ENCODE results near the gene STXBP1. TPM values are rescaled to one million over a fixed set of nuclear protein-coding genes. Genes with fewer than 3 reads are reported as not detected.
A peak's percentile ranks its signal among the peaks of the same experiment; 100 is the strongest.
"Not testable (repeated sequence)": the region's sequence is repeated elsewhere in the genome, so short reads cannot be mapped to it uniquely, and the experiment has no call there.

Gene STXBP1
- total RNA-seq, 1 experiment from 2014 or later: 7.2 TPM

DNA sequence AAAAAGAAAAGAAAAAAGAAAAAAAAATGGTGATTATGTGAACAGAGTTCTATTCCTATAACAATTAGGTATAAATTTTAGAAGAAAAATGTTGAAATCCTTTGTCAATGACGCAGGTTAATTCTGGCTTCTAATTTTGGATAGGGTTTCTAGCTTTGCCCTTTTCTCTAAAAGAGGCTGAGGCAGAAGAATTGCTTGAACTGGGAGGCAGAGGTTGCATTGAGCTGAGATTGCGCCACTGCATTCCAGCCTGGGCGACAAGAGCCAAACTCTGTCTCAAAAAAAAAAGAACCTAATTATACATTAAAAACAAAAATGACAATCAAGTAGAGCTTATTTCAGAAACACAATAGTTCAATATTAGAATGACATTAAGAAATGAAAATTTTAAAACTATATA lies 2.9 kb downstream of the STXBP1 start:
- DNase-seq (ENCODE audit: low spot score): no peak

DNA sequence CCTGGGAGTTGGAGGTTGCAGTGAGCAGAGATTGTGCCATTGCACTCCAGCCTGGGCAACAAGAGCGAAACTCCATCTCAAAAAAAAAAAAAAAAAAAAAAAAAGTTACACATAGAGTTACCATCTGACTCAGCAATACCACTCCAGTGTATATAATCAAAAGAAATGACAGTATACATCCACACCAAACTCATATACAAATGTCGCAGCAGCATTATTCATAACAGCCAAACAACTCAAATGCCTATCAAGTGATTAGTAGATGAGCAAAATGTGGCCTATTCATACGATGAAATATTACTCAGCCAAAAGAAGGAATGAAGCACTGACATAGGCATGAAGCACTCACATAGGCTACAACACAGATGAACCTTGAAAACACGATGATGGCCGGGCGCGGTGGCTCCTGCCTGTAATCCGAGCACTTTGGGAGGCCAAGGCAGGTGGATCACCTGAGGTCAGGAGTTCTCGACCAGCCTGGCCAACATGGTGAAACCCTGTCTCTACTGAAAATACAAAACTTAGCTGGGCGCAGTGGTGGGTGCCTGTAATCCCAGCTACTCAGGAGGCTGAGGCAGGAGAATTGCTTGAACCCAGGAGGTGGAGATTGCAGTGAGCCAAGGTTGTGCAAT lies 9.4 kb downstream of the STXBP1 start:
- DNase-seq (ENCODE audit: low spot score): not testable (repeated sequence)

DNA sequence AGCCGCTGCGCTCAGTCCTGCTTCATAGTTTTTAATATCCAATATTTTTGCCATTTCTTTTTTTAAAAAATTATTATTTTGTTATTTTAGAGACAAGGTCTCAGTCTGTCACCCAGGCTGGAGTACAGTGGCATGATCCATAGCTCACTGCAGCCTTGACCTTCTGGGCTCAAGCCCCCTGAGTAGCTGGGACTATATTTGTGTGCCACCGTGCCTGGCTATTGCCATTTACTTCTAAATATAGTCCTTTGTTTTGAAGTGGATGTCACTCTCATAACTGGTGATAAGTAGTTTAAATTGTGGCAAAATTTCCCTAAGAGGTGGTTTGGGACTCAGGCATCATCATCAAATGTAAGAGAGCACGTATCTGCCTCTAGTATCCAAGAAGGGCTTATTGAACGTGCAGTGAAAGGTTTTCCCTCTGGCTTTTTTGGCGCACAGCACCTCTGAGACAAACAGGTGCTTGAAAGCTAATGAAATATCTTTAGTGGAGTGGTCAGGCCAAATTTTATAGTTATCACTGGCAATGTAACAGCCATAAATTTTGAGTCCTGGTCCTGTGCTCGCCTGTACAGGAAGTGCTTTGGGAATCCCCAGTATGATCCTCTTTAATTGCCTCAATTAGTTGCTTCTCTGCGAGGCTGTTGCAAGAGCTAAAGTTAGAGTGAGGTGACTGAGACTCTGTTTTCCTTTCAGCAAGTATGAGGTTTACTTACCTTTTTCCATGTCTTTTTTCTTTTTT lies 14.8 kb downstream of the STXBP1 start:
- no peak for DNase-seq (ENCODE audit: low spot score)

DNA sequence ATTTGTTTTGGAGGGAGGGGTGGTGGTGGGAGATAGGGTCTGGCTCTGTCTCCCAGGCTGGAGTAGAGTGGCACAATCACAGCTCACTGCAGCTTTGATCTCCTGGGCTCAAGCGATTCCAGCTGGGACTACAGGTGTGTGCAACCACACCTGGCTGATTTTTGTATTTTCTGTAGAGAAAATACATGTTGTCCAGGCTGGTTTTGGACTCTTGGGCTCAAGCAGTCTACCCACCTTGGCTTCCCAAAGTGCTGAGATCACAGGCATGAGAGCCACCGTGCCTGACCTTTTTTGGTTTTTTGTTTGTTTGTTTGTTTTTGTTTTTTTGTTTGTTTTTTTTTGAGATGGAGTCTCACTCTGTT lies 15.4 kb downstream of the STXBP1 start:
- DNase-seq (ENCODE audit: low spot score): no peak

DNA sequence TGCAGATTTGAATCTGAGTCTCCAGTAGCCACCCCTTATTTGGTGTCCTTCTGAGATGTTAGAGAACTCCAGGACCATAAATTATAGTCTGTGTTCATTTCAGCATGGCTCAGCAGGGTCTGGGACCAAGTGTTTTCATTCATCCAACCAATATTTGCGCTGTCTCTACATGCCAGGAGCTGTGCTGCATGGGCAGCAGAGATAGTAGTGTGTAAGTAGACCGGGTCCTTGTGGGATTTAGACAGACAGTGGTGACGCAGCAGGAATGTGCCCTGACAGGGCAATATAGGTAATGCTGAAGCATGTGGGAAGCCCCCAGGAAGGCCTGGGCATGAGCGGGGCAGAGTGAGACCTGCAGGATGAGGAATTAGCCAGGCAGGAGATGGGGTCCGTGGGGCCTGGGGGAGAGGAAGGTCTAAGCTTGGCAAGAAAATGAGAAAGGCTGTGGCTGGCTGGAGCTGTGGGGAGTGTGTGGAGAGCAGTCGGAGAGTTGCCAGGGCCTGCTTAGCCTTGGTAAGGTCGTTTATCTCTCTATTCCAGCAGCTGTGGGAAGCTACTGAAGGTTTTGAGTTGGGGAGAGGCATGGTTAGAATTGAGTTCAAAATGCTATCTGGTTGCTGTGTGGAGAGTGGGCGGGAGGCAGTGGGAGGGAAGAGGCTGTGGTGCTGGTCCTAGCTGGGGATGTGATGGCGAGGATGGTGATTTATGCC lies 16.8 kb downstream of the STXBP1 start:
- no peak for DNase-seq (ENCODE audit: low spot score)

DNA sequence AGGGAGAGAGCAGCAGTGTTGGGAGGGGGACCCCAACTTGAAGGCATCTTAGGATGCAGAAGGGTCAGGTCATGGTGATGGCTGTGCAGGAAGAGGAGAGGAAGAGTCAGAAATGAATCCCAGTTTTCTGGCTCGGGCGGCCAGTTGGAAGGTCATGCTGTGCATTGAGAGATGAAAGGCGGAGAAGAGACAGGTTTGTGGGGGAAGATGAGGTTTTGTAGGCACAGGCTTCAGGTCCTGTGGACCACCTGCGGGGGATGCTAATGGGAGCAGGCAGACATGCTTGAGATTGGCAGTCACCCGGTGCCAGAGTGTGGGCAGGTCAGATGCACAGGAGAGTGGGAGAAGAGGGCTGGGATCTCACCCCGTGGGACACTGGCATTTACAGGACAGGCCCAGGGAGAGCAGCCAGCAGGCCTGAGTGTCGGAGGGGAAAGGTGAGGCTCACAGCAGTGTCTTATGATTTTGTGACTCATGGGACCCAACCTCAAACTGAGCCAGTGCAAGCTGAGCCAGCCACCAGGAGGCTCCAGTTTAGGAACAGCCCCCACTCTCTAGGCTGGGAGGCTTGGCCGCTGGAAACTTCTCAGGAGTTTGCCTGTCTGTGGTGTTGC lies 17.5 kb downstream of the STXBP1 start:
- no peak for DNase-seq (ENCODE audit: low spot score)

DNA sequence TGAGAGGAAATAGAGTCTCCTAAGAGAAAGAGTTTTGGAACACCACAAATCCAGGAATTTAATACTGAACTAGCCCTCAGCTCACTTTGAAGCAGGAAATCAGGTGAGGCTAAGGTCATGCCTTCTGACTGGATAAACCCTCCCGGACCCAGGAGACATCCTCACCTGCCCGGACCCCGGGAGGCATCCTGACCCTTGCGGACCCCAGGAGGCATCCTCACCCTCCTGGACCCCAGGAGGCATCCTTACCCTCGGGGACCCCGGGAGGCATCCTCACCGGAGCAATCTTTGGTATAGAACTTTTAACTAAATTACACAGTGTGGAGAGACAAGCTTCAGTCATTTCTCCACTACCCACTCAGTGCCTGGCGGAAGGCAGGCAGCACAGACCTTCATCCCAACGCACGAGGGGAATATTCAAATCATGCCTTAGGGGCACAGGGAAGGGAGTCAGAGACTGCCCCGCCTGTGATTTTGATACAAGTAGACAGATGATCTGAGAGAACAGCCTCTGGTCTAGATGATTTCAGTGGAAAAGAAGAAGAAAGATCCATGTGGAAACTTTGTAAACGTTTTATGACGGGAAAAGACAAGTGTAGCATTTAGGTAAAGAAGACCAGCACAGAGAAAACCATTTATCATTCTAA lies 21.3 kb downstream of the STXBP1 start:
- DNase-seq (ENCODE audit: low spot score): no peak

DNA sequence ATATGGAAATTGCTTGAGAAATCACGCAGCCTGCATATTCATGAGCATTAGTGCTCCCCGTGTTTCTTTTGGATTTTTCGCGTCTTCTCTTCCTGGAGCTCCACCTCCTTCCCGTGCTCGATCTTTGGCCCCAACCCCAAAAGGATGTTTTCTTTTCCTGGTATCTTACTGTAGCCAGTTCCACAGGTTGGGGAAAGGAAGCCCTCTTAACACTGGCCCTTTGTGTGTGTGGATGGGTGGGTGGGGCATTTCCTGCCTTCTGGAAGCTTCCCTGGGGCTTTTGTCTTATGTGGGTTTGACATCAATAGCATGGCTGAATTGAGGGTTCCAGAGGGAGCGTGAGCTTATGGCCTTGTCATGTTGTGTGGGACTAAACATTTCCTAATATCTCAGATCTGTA lies 21.9 kb downstream of the STXBP1 start:
- DNase-seq (ENCODE audit: low spot score): no peak

DNA sequence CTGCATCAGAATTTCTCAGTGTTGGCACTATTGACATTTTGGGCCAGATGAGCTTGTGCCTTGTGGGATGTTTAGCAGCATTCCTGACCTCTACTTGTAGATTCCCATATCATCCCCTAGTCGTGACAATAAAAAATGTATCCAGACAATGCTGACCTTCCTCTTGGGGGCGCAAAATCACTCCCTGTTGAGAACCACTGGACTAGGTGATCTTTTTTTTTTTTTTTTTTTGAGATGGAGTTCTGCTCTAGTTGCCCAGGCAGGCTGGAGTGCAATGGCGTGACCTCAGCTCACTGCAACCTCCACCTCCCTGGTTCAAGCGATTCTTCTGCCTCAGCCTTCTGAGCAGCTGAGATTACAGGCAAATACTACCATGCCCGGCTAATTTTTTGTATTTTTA lies 22.6 kb downstream of the STXBP1 start:
- no peak for DNase-seq (ENCODE audit: low spot score)

DNA sequence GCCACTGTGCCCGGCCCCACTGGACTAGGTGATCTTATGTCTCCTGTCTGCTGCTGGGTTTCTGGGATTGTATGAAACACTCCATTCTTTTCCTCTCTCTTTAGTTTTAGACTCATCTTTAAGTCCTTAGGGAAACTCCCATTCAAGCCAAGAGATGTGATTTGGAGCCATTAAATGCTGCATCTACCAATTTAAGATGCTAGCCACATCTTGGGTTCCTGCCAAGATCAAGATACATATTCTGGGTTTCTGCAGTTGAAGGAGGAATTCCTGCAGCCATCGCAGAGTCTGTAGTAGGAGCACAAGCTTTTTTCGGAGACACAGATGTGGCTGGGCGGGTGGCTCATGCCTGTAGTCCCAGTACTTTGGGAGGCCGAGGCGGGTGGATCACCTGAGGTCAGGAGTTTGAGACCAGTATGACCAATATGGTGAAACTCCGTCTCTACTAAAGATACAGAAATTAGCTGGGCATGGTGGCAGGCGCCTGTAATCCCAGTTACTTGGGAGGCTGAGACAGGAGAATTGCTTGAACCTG lies 23.2 kb downstream of the STXBP1 start:
- DNase-seq (ENCODE audit: low spot score): no peak

DNA sequence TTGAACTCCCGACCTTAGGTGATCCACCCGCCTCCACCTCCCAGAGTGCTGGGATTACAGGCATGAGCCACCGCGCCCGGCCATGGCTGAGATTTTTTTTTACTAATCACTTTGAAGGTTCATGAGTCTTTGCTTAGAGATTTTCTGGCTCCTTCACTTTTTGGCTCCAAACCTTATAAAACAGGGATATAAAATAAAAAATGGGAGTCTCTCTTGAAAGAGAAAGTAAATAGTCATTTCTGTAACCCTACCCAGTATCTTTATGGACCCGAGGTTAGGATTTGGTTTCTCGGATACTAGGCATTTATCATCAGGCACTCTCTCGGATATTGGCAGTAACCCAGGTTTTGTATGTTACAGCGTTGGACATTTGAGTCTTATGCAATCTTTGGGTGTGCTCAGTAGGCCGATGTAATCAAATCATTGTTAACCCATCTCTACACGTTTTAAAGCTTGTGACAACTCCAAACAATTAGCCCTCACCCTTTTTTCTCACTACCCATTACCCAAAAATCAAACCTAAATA lies 25.3 kb downstream of the STXBP1 start:
- DNase-seq (ENCODE audit: low spot score): peak; percentile 59

DNA sequence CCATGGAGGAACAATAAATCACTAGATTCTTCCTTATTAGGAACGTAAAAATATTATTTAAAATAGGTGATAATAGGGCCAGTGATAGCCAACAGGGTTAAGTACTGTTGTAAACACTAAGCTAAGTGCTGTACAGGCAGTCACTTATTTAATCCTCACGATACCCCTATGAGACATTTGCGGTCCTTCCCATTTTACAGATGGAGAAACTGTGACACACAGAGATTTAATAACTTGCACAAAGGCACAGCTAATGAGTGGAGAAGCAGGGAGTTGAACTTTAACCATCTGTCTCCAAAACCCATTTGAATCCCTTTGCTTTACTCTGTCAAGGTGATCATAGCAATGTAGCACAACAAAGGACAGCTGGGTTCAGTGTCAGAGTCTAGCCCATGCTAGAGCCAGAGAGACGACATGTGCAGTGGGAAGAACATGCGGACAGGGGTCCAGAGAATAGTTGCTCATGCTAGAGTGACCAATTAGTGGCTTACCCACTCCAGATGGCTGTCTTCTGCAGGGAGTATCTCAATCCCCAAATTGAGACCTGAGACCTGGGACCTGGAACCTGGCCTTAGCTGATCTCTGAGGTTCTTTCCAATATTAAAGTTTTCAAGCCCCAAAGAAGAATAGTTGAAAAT lies 28.9 kb downstream of the STXBP1 start:
- no peak for DNase-seq (ENCODE audit: low spot score)

DNA sequence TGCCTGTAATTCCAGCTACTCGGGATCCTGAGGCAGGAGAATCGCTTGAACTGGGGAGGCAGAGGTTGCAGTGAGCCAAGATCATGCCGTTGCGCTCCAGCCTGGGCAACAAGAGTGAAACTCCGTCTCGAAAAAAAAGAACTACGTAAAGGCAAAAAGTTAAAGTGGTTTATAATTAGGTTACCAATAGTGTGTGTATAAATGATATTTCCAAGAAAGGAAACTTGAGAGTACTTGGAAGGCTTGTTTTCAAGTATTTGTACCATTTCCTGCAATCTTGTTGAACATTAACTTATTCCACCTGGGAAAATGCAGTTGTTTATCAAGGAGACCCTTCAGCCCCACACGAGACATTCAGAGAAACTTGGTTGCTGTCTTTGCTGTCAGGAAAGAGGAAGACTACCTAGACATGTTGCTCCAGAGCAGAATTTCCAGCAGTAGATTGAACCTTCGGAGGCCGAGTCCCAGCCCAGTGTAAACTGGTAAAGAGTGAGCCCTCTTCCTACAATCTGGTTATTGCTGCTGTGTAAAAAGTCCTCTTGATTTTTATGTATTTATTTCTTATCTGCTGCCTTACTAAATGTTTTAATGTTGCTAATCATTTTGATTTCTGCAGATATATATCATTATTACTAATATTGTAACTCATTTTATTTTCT lies 30.1 kb downstream of the STXBP1 start:
- DNase-seq (ENCODE audit: low spot score): no peak

DNA sequence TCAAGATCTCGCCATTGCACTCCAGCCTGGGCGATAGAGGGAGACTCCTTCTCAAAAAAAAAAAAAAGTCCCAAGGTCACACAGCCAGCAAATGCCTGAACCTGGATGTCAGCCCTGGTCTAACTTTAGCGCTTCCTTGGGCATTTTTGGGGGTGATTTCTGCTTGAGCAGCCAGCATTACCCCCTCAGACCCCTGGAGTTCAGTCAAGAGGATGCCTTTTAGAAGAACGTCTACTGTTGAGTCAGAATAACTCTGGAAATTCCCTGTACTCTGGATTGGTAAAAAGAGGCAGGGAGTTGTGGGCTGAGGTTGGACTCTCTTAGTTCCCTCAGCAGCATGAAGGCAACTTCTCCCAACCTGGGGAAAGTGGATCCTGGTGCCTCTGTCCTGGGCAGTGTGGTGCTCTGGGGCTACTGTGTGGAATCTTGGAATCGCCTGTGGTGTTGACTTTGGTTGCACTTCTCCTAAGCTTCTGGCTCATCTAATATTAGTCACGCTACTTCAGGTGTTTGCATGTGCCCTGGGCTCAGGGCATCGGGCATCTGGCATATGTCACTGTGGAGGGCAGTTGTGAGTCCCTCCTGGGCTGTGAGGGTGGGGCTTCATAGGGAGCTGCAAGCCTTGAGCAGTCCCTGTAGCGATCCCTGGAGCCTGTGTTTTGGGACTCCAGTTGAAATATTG lies 32.2 kb downstream of the STXBP1 start:
- no peak for DNase-seq (ENCODE audit: low spot score)

DNA sequence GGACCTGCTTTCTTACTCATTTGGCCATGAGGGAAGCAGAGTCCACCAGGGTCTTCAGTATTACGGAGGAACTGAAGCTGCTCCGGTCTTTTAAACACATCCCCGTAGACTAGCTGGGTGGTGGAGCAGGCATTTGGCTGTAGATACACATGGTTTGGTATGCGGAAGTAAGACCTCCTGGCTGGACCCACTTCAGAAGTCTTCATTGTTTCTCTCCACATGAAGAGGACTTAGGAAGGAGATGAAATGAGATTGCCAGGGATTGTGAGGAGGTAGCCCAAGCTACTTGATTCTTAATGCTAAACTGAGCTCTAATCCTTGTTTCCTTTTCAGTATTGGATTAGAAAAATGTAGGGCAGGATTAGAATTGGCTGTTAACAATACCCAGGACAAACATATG lies 32.9 kb downstream of the STXBP1 start:
- no peak for DNase-seq (ENCODE audit: low spot score)

DNA sequence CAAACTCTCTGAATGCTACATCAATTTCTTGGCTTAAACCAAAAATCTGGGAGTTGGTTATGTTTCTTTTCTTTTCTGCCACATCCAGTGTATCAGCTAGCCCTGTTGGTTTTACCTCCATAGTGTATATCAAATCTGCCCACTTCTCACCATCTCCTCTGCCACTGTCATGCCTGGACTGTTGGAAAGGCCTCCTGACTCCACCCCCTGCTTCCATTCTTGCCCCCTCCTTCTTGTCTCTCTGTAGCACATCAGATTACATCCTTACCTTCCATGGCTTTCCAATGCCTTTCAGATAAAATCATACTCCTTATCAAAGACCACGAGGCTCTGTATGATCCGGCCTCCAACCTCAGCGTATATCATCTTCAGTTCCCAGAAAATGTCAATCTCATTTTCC lies 35.4 kb downstream of the STXBP1 start:
- DNase-seq (ENCODE audit: low spot score): no peak

DNA sequence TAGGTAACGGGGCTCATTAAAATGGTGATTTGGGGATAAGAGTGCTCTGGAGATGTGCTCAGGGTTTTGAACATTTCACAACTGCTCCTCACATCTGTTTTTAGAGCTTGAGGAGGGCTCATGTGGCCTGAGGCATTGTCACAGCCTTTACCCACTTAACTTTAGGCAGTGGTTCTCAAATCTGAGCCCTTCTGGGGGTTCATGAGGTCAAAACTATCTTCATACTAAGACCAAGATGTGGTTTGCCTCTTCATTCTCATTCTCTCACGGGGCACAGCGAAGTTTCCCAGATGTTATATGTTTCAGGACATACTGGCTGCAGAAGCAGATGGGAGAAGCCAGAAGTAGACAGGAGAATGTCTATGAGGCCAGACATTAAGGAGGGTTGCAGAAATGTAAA lies 38.4 kb downstream of the STXBP1 start:
- DNase-seq (ENCODE audit: low spot score): no peak

DNA sequence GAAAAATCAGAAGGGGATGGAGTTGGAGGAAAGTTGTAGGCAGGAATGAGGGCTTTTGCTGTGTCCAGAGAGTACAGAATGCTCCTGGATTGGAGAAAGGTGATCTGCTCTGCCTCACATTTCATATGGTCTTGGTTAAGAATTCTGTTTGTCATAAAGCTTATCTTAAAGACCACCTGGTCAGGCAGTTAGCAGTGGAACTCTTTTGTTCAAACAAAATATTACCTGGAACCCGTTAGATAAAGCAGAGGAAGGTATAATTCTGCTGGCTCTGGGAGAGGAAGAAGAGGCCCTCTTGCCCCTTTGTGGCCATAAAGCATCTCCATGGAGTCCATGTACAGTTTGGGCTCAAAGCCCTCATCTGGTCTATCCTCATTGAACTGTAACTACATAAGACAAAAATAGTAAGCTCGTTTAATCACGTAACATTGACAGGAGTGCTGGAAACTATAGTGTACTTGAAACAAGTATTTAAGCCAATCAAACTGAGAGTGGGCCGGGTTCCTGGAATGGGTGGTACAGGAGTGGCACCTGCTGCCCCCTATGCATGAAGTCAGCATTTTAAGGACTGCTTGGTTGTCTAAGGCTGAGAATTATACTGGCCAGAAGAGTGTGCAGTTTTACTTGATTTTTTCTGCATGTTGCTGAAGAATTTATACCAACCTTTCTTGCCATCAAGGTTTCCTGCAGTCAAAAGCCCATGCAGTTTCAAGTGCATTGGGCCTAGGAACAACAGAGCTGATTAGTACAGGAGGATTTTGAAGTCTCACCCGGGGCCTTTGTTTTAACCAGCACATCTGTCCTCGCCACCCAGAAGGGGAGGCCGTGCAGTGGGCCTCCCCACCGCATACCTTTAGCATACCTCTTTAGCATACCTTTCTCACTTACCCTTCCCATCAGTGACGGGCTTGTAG lies 39.9 kb downstream of the STXBP1 start:
- no peak for DNase-seq (ENCODE audit: low spot score)

DNA sequence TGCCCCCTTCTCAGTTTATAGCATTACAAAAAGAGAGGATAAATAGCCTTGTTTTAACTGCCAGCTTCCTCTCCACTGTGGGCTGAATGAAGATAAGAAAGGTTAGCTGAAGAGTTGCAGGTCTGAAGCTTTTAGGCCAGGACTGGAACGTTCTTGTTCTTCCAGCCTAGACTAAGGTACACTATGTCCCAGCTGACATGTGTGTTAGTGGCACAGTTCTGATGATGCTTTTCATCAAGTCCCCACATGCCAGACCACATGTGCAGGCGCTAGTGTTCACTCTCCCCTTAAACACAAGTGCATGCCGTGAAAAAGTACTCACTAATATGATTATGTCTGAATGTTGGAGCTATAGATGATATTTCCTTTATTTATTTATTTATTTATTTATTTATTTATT lies 40.7 kb downstream of the STXBP1 start:
- DNase-seq (ENCODE audit: low spot score): no peak

Measured in H4 (cell line).